BJ (cell line): ENCODE data around the gene DUSP21. TPM values are rescaled to one million over a fixed set of nuclear protein-coding genes. Genes with fewer than 3 reads are reported as not detected.

ENCODE experiments used
- CTCF ChIA-PET: fragments of 350-600 bp; formaldehyde crosslinking; extraction: SDS; loops from one replicate; lab custom pipeline; 2021; ENCODE audit warnings: antibody characterized with exemption, inconsistent platforms; lab: Yijun Ruan, JAX
- POLR2A ChIA-PET: fragments of 300-600 bp; sonication (Branson Sonifier 250); formaldehyde crosslinking; extraction: SDS; loops from one replicate; lab custom pipeline; 2021; ENCODE audit warnings: antibody characterized with exemption; lab: Charles Lee
- DNase-seq: peaks from one replicate; pipeline ENCODE4 v3.0.0-alpha.2; 2011; ENCODE audit warnings: low read depth
- H3K27me3 ChIP-seq: 2 replicates; pipeline ENCODE4 v1.6.0; 2011; ENCODE audit warnings: low read length; ENCODE audit not compliant: control insufficient read depth, insufficient read depth
- H3K36me3 ChIP-seq: 2 replicates; pipeline ENCODE4 v1.5.1; 2011; ENCODE audit warnings: low read length; ENCODE audit not compliant: control insufficient read depth, insufficient read depth
- H3K4me3 ChIP-seq: 2 replicates; pipeline ENCODE4 v1.5.1; 2011; ENCODE audit warnings: low read depth, mild to moderate bottlenecking, control low read depth, low read length
- polyA minus RNA-seq: library from RNA; depleted of rRNA, polyadenylated mRNA; stranded (reverse); fragments of >200 nt; gene quantifications from 2 replicates; pipeline ENCODE4 v1.2.3, GENCODE V29; 2011; rRNA and poly(A)+ RNA removed
- polyA plus RNA-seq: library from polyadenylated mRNA; depleted of rRNA; stranded (reverse); fragments of >200 nt; gene quantifications from 2 replicates; pipeline ENCODE4 v1.2.3, GENCODE V29; 2011; rRNA removed
- TF ChIP-seq, protein P1 (sequence below): IDR thresholded peaks from 2 replicates; pipeline ENCODE4 v1.5.1; 2011; ENCODE audit warnings: low read depth, mild to moderate bottlenecking, control low read depth, inconsistent platforms, low read length, moderate library complexity; ENCODE audit not compliant: insufficient read depth

Gene DUSP21
- polyA plus RNA-seq (not detected in 2 replicates), polyA minus RNA-seq (not detected in 2 replicates)

DNA sequence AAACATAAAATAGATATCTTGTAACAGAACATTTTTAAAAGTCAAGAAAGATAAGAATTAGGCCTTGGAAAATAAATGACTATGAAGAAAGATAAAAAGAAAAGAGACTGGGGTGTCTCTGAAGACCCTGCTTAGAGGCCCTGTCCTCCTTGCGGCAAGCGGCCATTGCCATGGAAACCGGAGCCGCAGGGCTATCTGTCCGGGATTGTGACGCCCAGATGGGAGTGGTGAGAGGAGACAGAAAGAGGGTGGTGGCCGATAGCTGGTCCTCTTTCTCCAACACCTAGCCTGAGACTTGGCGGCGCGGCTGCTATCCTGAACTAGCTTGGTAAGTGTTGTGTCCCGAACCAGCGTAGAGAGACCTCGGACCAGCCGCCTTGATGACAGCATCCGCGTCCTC lies at the start of gene DUSP21:
TSS of gene DUSP21 (plus strand) at position 269 of the 400 bp plus-strand sequence. CDS start at position 381, 112 bp downstream.
- Histone ChIP-seq H3K36me3 (no peaks in the 10 kb centered on the region), H3K4me3 (no peak within 1 kb of the TSS), H3K27me3 (no peaks in the 10 kb centered on the region)
- TF ChIP-seq, protein P1, sequence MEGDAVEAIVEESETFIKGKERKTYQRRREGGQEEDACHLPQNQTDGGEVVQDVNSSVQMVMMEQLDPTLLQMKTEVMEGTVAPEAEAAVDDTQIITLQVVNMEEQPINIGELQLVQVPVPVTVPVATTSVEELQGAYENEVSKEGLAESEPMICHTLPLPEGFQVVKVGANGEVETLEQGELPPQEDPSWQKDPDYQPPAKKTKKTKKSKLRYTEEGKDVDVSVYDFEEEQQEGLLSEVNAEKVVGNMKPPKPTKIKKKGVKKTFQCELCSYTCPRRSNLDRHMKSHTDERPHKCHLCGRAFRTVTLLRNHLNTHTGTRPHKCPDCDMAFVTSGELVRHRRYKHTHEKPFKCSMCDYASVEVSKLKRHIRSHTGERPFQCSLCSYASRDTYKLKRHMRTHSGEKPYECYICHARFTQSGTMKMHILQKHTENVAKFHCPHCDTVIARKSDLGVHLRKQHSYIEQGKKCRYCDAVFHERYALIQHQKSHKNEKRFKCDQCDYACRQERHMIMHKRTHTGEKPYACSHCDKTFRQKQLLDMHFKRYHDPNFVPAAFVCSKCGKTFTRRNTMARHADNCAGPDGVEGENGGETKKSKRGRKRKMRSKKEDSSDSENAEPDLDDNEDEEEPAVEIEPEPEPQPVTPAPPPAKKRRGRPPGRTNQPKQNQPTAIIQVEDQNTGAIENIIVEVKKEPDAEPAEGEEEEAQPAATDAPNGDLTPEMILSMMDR, result no peak
- ChIA-PET POLR2A (no interaction called here), CTCF (no interaction called here)
- no peak for DNase-seq

DNA sequence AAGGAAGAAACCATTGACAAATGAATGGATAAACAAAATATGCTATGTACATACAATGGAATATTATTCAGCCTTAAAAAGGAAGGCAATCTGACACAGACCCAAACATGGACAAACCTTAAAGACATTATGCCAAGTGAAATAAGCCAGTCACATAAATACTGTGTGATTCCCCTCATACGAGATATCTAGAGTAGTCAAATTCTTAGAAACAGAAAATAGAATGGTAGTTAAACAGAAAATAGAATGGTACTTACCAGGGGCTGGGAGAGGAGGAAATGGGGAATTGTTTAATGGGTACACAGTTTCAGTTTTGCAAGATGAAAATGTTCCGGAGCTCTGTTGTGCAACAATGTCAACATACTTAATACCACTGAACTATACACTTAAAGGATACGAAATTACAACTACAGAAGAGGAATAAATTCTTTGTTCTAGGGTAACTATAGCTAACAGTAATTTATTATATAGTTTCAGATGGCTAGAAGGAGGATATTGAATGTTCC lies 47.8 kb upstream of the DUSP21 start:
- Histone ChIP-seq H3K27me3 (no peaks in the 10 kb centered on the region), H3K36me3 (no peaks in the 10 kb centered on the region), H3K4me3 (no peak overlapping the region)
- POLR2A ChIA-PET, result no interaction called here
- CTCF ChIA-PET, result no interaction called here
- TF ChIP-seq, protein P1, result no peak
- DNase-seq, result no peak

DNA sequence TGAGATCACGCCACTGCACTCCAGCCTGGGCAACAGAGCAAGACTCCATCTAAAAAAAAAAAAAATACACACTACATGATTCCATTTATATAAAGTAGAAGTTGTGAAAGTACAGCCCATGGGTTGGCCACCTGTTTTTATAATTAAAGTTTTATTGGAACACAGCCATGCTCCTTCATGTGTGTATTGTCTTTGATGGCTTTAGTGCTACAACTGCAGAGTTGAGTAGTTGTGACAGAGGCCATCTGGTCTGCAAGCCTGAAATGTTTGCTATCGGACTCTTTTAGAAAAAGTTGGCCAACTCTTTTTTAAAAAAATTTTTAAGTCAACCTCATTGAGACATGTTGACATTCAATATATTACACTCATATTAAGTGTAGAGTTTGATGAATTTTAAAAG lies 41.2 kb upstream of the DUSP21 start:
- ChIA-PET POLR2A (no interaction called here), CTCF (no interaction called here)
- Histone ChIP-seq H3K4me3 (no peak overlapping the region), H3K36me3 (no peaks in the 10 kb centered on the region), H3K27me3 (no peaks in the 10 kb centered on the region)
- no peak for DNase-seq
- TF ChIP-seq, protein P1, result no peak

DNA sequence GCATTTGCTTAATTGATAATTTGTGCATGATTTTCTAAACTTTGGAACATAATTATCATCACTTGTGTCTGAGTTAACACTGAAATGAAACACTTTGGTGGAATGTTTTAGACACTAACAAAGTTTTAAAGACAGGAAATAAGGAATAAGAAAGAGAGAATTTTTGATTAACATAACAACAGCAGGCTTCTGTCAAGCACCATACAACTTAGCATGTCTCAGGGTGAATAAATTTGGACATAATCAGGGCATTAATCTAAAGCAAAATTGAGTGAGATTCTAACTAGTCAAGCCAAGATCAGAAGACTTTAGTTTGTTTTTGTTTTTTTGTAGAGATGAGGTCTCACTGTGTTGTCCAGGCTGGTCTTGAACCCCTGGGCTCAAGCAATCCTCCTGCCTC lies 28.1 kb upstream of the DUSP21 start:
- ChIA-PET CTCF (no interaction called here), POLR2A (no interaction called here)
- DNase-seq, result no peak
- Histone ChIP-seq H3K4me3 (no peak overlapping the region), H3K27me3 (no peaks in the 10 kb centered on the region), H3K36me3 (no peaks in the 10 kb centered on the region)
- TF ChIP-seq, protein P1, result no peak

DNA sequence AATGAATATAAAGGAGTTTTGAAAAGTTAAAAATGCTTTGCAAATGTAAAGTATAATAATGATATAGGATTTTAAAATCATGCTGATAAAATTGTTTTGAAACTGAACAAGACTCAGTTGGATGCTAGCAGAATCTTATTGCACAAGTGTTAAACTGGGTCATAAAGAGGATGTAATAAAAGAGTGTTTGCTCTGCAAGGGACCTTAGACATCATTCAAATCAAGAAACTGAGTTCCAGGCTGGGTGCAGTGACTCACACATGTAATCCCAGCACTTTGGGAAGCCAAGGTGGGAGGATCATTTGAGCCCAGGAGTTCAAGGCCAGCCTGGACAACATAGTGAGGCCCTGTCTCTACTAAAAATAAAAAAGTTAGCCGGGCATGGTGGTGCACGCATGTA lies 27.5 kb upstream of the DUSP21 start:
- DNase-seq, result no peak
- no peaks in the 10 kb centered on the region for H3K36me3 ChIP-seq
- no peak overlapping the region for H3K4me3 ChIP-seq
- CTCF ChIA-PET, result no interaction called here
- POLR2A ChIA-PET, result no interaction called here
- TF ChIP-seq, protein P1, result no peak
- no peaks in the 10 kb centered on the region for H3K27me3 ChIP-seq
